ENCODE results near the gene FHOD3.
"Not testable (repeated sequence)": the region's sequence is repeated elsewhere in the genome, so short reads cannot be mapped to it uniquely, and the experiment has no call there.

Gene FHOD3

GRCh38 chr18:36527740-36528455 lies 230.4 kb downstream of the FHOD3 start:
- FAIRE-seq = no peak

- no peak for FAIRE-seq
These were observed 232.2 kb downstream of the FHOD3 start for GRCh38 chr18:36529747-36530146.

- FAIRE-seq = no peak
These were observed 233.3 kb downstream of the FHOD3 start for GRCh38 chr18:36530676-36531405.

- FAIRE-seq = no peak
These were observed 234.1 kb downstream of the FHOD3 start for GRCh38 chr18:36531636-36532035.

- no peak for FAIRE-seq
These were observed 234.9 kb downstream of the FHOD3 start for GRCh38 chr18:36532394-36532793.

- no peak for FAIRE-seq
These were observed 235.3 kb downstream of the FHOD3 start for GRCh38 chr18:36532815-36533214.

GRCh38 chr18:36533446-36534153 lies 236.1 kb downstream of the FHOD3 start:
- no peak for FAIRE-seq

GRCh38 chr18:36534154-36534688 lies 236.7 kb downstream of the FHOD3 start:
- FAIRE-seq = no peak

GRCh38 chr18:36535202-36535935 lies 237.9 kb downstream of the FHOD3 start:
- no peak for FAIRE-seq

GRCh38 chr18:36536426-36536825 lies 238.9 kb downstream of the FHOD3 start:
- no peak for FAIRE-seq

GRCh38 chr18:36537289-36537688 lies 239.8 kb downstream of the FHOD3 start:
- no peak for FAIRE-seq

- no peak for FAIRE-seq
These were observed 242.2 kb downstream of the FHOD3 start for GRCh38 chr18:36539674-36540231.

- FAIRE-seq = no peak
These were observed 245.5 kb downstream of the FHOD3 start for GRCh38 chr18:36543030-36543429.

- no peak for FAIRE-seq
These were observed 246.6 kb downstream of the FHOD3 start for GRCh38 chr18:36543991-36544725.

- no peak for FAIRE-seq
These were observed 248.4 kb downstream of the FHOD3 start for GRCh38 chr18:36545821-36546427.

GRCh38 chr18:36546876-36547275 lies 249.4 kb downstream of the FHOD3 start:
- no peak for FAIRE-seq

- no peak for FAIRE-seq
These were observed 250.0 kb downstream of the FHOD3 start for GRCh38 chr18:36547544-36547943.

GRCh38 chr18:36551274-36551673 lies 253.8 kb downstream of the FHOD3 start:
- FAIRE-seq = not testable (repeated sequence)

GRCh38 chr18:36558234-36558633 lies 260.7 kb downstream of the FHOD3 start:
- no peak for FAIRE-seq

- no peak for FAIRE-seq
These were observed 261.8 kb downstream of the FHOD3 start for GRCh38 chr18:36559149-36559857.

- FAIRE-seq = no peak
These were observed 262.7 kb downstream of the FHOD3 start for GRCh38 chr18:36560187-36560586.
